ENCODE measurements around the gene SERPING1.

DNA sequence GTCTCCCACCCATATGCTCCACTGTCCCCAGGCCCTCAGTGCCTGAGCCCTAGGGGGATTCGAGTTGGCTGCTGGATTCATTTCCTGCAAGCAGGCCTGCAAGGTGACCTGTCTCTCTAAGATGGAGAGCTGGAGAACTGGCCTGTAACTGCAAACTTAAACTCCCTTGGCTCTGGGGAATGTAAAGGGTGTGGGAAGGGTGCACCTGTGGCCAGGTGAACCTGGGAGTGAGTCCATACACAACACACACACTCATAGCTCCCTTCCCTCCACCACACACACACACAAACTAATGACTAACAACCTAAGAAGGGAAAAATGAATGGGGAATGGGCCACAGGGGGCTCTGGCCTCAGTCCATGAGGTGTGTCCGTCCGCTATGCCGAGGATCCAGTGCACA is 45.5 kb upstream of the SERPING1 start:
- no peak for TF ChIP-seq EZH2 (IDR thresholded peaks at IDR 0.05)
- TF ChIP-seq, protein P1, sequence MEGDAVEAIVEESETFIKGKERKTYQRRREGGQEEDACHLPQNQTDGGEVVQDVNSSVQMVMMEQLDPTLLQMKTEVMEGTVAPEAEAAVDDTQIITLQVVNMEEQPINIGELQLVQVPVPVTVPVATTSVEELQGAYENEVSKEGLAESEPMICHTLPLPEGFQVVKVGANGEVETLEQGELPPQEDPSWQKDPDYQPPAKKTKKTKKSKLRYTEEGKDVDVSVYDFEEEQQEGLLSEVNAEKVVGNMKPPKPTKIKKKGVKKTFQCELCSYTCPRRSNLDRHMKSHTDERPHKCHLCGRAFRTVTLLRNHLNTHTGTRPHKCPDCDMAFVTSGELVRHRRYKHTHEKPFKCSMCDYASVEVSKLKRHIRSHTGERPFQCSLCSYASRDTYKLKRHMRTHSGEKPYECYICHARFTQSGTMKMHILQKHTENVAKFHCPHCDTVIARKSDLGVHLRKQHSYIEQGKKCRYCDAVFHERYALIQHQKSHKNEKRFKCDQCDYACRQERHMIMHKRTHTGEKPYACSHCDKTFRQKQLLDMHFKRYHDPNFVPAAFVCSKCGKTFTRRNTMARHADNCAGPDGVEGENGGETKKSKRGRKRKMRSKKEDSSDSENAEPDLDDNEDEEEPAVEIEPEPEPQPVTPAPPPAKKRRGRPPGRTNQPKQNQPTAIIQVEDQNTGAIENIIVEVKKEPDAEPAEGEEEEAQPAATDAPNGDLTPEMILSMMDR (IDR thresholded peaks at IDR 0.05): no peak
